Measurements from ENCODE around the gene HMG20A. TPM values are rescaled to one million over a fixed set of nuclear protein-coding genes. Genes with fewer than 3 reads are reported as not detected.

HMG20A gene
- total RNA-seq, 6 experiments from 2014 or later: 14.6 to 21.1 (median 19.5) TPM

- Histone ChIP-seq H3K4me1 (no peaks in the 10 kb centered on the region), H3K27me3 (no peaks in the 10 kb centered on the region), H3K4me3 (no peak overlapping the region), H3K36me3 (peaks cover 0 to 27% (median 0%) of the 10 kb centered on the region in 4 donors), H3K9me3 (no peaks in the 10 kb centered on the region), H3K27ac (no peak overlapping the region)
- 73% methylated on average over 2 of the region's 2 CpGs for WGBS (ENCODE audit: insufficient coverage, low coverage, low lambda C conversion rate, missing lambda C conversion rate)
- intact Hi-C loops (cut with DNase I): no loop called here
- ATAC-seq (peak in 1 of 4 donors; percentile 28), DNase-seq (no peak)
- TF ChIP-seq, protein P1, sequence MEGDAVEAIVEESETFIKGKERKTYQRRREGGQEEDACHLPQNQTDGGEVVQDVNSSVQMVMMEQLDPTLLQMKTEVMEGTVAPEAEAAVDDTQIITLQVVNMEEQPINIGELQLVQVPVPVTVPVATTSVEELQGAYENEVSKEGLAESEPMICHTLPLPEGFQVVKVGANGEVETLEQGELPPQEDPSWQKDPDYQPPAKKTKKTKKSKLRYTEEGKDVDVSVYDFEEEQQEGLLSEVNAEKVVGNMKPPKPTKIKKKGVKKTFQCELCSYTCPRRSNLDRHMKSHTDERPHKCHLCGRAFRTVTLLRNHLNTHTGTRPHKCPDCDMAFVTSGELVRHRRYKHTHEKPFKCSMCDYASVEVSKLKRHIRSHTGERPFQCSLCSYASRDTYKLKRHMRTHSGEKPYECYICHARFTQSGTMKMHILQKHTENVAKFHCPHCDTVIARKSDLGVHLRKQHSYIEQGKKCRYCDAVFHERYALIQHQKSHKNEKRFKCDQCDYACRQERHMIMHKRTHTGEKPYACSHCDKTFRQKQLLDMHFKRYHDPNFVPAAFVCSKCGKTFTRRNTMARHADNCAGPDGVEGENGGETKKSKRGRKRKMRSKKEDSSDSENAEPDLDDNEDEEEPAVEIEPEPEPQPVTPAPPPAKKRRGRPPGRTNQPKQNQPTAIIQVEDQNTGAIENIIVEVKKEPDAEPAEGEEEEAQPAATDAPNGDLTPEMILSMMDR (IDR thresholded peaks at IDR 0.05): no peak
- no peak for TF ChIP-seq POLR2A (IDR thresholded peaks at IDR 0.05)
Measured at GRCh38 chr15:77487469-77487842, 66.8 kb downstream of the HMG20A start.

DNA sequence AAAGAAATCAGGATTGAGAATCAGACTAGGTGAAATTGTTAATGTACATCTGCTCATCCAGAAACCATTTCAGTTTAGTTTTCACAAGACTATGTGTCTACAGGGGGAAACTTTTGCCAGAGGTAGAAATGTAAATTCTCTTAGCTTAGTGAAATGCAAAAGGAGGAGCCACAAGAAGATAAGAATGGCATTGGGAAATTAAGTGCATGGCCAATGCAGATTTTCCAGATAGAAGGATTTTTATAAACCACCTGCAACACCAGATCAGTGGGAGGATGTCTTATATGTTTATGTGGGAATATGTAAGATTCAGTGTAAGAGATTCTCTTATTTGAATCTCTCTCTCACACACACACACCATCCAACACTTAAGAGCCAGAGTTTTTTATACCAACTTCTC is 67.2 kb downstream of the HMG20A start:
- Histone ChIP-seq H3K36me3 (peaks cover 0 to 22% (median 0%) of the 10 kb centered on the region in 4 donors), H3K4me3 (no peak overlapping the region), H3K4me1 (no peaks in the 10 kb centered on the region), H3K9me3 (no peaks in the 10 kb centered on the region), H3K27ac (no peak overlapping the region), H3K27me3 (no peaks in the 10 kb centered on the region)
- DNase-seq: no peak
- intact Hi-C loops (cut with DNase I): no loop called here
- TF ChIP-seq, protein P1 (IDR thresholded peaks at IDR 0.05): no peak
- no peak for TF ChIP-seq POLR2A (IDR thresholded peaks at IDR 0.05)
- no peak for ATAC-seq

DNA sequence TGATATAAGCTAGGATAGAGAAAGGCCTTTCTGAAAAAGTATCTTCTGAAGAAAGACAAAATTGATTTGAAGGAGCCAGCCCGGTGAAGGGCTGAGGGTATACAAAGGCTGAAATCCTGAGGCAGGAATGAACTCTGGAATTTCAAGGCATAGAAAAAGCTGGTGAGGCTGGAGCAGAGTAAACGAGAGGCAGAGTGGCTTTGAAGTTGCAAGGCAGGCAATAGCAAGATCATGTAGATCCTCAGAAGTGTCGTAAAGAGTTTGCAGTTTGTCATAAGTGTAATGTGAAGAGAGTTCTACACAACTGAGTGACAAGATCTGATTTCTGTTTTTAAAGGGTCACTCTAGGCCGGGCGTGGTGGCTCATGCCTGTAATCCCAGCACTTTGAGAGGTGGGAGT is 69.0 kb downstream of the HMG20A start:
- no peaks in the 10 kb centered on the region for H3K9me3 ChIP-seq
- no peak overlapping the region for H3K27ac ChIP-seq
- WGBS (ENCODE audit: insufficient coverage, low coverage, low lambda C conversion rate, missing lambda C conversion rate): 84% methylated on average over 3 of the region's 5 CpGs
- DNase-seq (no peak), ATAC-seq (no peak)
- intact Hi-C loops (cut with DNase I): loop anchor here in 1 of 2 donors (10.0 kb wide), 1 partner anchor 375 kb away; no protein-coding TSS in a partner anchor
- H3K4me3 ChIP-seq: no peak overlapping the region
- no peaks in the 10 kb centered on the region for H3K4me1 ChIP-seq
- H3K27me3 ChIP-seq: no peaks in the 10 kb centered on the region
- H3K36me3 ChIP-seq: peaks cover 0 to 5% (median 0%) of the 10 kb centered on the region in 4 donors
- no peak for TF ChIP-seq POLR2A (IDR thresholded peaks at IDR 0.05)
- TF ChIP-seq, protein P1 (IDR thresholded peaks at IDR 0.05): no peak

DNA sequence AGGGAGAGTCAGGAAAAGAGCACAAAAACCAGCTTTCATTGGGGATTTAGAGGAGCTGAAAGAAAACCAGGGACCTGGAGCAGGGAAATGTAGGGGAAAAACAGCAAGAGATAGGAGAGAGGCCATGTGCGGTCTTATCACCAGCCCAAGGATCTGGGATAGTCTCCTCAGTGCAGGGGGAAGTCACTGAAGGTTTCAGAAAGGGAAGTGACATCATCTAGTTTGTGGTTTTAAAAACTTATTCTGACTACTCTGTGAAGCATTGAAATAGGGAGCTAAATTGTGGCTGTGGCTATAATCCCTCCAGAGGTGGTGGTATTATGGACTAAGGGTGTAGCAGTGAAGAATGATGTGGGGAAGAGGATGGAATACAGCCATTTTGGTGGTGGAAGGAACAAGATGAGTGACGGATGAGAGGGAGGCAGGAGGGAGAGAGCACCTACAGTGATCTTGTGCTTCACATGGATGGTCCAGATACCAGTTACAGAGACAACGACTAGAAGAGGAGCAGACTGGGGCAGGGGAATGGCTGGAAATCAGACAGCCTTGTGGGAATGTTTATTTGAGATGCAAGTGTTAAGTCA is 72.7 kb downstream of the HMG20A start:
- no peaks in the 10 kb centered on the region for H3K27me3 ChIP-seq
- 41% methylated on average over 3 of the region's 3 CpGs for WGBS (ENCODE audit: insufficient coverage, low coverage, low lambda C conversion rate, missing lambda C conversion rate)
- no peak overlapping the region for H3K4me3 ChIP-seq
- intact Hi-C loops (cut with DNase I): loop anchor here in 1 of 2 donors (10.0 kb wide), 1 partner anchor 379 kb away; no protein-coding TSS in a partner anchor
- no peaks in the 10 kb centered on the region for H3K9me3 ChIP-seq
- no peaks in the 10 kb centered on the region for H3K36me3 ChIP-seq
- ATAC-seq (peak in 3 of 4 donors; percentile 3 to 16 (median 14)), DNase-seq (no peak)
- peaks cover 0 to 4% (median 0%) of the 10 kb centered on the region in 4 donors for H3K4me1 ChIP-seq
- TF ChIP-seq, protein P1 (IDR thresholded peaks at IDR 0.05): no peak
- TF ChIP-seq POLR2A (IDR thresholded peaks at IDR 0.05): no peak
- no peak overlapping the region for H3K27ac ChIP-seq
